HL-60 (cell line): ENCODE measurements around the gene SUV39H1.

Experiments
- CTCF ChIP-seq: IDR thresholded peaks from one replicate; pipeline ENCODE4 v1.5.1; 2011; ENCODE audit warnings: low read length, control low read depth, inconsistent platforms; ENCODE audit not compliant: insufficient read depth
- GABPA ChIP-seq: IDR thresholded peaks from 2 replicates; pipeline ENCODE4 v1.6.1; 2012; ENCODE audit warnings: low read depth
- POLR2AphosphoS5 ChIP-seq: IDR thresholded peaks from 2 replicates; pipeline ENCODE4 v1.6.1; 2012; ENCODE audit warnings: low read depth
- SPI1 ChIP-seq: IDR thresholded peaks from 2 replicates; pipeline ENCODE4 v1.6.1; 2012; ENCODE audit warnings: low read depth, mild to moderate bottlenecking, borderline replicate concordance
- TF ChIP-seq, protein P1 (sequence below): IDR thresholded peaks from 2 replicates; pipeline ENCODE4 v1.6.1; 2012; ENCODE audit warnings: low read depth; ENCODE audit not compliant: insufficient replicate concordance

DNA sequence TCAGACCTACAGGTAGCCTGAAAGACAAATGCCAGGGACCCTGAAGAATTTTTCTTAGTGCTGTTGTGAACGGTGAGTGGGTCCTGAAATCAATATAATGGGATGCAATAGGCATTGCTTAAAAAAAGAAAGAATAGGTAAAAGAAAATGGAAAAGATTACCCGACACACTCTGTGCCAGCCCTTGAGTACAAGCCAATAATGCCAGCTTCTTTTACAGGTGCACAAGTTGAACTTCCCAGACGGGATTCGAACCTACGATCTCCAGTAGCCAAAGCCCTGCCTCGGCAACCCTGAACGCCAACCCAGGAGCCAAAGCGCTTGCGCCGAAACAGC lies 40.3 kb downstream of the SUV39H1 start:
- TF ChIP-seq POLR2AphosphoS5 (no peak), SPI1 (no peak), CTCF (no peak), GABPA (no peak)
- TF ChIP-seq, protein P1, sequence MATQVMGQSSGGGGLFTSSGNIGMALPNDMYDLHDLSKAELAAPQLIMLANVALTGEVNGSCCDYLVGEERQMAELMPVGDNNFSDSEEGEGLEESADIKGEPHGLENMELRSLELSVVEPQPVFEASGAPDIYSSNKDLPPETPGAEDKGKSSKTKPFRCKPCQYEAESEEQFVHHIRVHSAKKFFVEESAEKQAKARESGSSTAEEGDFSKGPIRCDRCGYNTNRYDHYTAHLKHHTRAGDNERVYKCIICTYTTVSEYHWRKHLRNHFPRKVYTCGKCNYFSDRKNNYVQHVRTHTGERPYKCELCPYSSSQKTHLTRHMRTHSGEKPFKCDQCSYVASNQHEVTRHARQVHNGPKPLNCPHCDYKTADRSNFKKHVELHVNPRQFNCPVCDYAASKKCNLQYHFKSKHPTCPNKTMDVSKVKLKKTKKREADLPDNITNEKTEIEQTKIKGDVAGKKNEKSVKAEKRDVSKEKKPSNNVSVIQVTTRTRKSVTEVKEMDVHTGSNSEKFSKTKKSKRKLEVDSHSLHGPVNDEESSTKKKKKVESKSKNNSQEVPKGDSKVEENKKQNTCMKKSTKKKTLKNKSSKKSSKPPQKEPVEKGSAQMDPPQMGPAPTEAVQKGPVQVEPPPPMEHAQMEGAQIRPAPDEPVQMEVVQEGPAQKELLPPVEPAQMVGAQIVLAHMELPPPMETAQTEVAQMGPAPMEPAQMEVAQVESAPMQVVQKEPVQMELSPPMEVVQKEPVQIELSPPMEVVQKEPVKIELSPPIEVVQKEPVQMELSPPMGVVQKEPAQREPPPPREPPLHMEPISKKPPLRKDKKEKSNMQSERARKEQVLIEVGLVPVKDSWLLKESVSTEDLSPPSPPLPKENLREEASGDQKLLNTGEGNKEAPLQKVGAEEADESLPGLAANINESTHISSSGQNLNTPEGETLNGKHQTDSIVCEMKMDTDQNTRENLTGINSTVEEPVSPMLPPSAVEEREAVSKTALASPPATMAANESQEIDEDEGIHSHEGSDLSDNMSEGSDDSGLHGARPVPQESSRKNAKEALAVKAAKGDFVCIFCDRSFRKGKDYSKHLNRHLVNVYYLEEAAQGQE: no peak
